22Rv1 (cell line): Measurements from ENCODE around the gene STAT5A.

ENCODE experiments used
- H3K27ac ChIP-seq: fragments of 450-650 bp; 2 replicates; pipeline ENCODE4 v1.5.1; 2017
- ZFX ChIP-seq: fragments of 450-650 bp; IDR thresholded peaks from 2 replicates; pipeline ENCODE4 v1.6.1; 2017; ENCODE audit warnings: antibody characterized with exemption, borderline replicate concordance
- TF ChIP-seq, protein P1 (sequence below): fragments of 450-650 bp; IDR thresholded peaks from 2 replicates; pipeline ENCODE4 v1.5.1; 2017; ENCODE audit warnings: mild to moderate bottlenecking

Gene STAT5A

DNA sequence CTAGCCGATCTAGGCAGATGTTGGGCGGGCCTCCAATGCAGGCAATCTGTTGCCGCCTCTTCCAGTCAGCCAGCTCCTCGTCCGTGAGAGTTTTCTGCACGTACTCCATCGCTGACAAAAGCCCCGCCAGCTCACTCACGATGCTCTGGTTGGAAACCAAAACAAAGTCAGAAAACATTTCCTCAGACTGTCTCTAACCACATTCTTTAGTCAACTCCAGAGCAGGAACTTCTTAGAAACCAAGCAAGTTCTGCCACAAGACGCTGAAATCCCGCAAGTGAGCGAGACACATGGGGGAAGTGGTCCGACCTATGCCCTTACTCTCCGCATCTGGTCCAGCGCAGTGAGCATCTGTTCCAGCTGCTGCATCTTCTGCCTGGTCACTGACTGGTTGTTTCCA, 49.1 kb downstream of the STAT5A start:
- TF ChIP-seq, protein P1, sequence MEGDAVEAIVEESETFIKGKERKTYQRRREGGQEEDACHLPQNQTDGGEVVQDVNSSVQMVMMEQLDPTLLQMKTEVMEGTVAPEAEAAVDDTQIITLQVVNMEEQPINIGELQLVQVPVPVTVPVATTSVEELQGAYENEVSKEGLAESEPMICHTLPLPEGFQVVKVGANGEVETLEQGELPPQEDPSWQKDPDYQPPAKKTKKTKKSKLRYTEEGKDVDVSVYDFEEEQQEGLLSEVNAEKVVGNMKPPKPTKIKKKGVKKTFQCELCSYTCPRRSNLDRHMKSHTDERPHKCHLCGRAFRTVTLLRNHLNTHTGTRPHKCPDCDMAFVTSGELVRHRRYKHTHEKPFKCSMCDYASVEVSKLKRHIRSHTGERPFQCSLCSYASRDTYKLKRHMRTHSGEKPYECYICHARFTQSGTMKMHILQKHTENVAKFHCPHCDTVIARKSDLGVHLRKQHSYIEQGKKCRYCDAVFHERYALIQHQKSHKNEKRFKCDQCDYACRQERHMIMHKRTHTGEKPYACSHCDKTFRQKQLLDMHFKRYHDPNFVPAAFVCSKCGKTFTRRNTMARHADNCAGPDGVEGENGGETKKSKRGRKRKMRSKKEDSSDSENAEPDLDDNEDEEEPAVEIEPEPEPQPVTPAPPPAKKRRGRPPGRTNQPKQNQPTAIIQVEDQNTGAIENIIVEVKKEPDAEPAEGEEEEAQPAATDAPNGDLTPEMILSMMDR = no peak
- no peak for TF ChIP-seq ZFX
- no peak overlapping the region for H3K27ac ChIP-seq

DNA sequence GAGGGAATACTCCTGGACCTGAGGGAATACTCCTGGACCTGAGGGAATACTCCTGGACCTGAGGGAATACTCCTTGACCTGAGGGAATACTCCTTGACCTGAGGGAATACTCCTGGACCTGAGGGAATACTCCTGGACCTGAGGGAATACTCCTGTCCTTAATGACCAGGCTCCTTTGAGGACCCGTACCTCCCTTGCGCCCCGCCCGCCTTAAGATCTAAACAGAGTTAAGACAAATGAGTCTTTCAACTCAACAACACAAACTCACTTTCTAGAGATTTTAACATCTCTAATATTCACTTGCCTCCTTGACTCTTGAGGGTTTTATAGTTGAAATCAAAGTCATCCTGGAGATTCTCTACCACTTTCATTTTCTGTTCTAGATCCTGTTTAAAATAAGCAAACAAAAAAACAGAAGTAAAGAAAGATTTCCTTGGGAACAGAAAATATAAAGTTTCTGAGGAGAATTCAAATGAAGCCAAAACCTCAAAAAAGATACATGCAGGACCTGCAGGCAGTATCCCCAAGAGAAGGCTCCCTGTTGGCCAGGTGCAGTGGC, 50.2 kb downstream of the STAT5A start:
- no peak overlapping the region for H3K27ac ChIP-seq
- no peak for TF ChIP-seq ZFX
- TF ChIP-seq, protein P1 = no peak

DNA sequence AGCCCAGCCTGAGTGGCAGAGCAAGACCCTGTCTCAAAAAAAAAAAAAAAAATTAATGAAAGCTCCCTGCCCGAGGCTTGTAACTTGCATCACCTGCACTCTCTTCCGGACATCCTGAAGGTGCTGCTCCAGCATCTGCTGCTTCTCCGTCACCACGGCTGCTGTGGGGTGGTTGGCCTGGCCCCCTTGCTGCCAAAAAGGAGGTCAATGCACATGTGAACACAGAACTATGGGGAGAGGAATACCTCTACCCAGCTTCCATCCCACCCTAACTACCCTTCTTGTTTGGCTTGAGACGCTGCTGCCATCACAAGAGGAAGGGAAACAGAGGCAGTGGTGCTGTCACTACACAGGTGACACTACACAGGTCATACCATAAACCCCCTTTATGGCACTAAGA, 50.9 kb downstream of the STAT5A start:
- no peak overlapping the region for H3K27ac ChIP-seq
- TF ChIP-seq, protein P1 = no peak
- TF ChIP-seq ZFX = no peak

DNA sequence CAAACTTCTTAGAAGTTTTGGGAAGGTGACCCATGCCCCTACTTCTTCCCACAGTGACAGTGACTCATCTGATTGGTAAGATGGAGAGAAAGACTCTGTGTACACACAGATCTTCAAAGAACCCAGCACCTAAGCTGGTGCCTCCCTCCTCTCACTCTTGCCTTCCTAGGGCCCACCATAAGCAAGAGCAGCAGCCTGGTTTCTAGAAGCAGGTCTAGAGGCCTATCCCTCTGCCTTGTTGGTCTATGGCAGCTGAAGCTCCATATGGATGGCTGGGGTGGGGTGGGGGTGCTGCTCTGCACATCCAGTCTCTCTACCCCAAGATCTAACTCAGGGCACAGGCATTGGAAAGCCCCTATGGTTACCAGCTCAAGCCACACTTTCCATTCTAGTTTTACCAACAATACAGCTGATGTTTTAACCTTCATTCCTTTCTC, 52.4 kb downstream of the STAT5A start:
- H3K27ac ChIP-seq = no peak overlapping the region
- TF ChIP-seq, protein P1 = no peak
- TF ChIP-seq ZFX = no peak

DNA sequence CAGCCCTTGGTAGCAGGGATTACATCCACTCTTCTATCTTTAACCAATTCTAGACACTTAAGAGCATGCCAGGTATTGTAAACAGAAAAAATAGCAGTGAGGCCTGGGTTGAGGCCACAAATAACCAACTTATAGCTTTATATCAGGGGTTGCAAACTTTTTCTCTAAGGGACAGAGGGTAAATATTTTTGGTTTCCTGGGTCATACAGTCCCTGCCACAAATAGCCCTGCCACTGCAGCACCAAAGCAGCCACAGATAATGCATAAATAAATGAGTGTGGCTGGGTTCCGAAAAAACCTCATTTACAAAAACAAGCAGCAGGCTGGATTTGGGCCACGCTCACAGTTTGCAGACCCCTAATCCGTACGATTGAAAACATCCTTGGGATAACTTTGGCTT, 53.3 kb downstream of the STAT5A start:
- no peak overlapping the region for H3K27ac ChIP-seq
- TF ChIP-seq ZFX = no peak
- TF ChIP-seq, protein P1 = no peak

DNA sequence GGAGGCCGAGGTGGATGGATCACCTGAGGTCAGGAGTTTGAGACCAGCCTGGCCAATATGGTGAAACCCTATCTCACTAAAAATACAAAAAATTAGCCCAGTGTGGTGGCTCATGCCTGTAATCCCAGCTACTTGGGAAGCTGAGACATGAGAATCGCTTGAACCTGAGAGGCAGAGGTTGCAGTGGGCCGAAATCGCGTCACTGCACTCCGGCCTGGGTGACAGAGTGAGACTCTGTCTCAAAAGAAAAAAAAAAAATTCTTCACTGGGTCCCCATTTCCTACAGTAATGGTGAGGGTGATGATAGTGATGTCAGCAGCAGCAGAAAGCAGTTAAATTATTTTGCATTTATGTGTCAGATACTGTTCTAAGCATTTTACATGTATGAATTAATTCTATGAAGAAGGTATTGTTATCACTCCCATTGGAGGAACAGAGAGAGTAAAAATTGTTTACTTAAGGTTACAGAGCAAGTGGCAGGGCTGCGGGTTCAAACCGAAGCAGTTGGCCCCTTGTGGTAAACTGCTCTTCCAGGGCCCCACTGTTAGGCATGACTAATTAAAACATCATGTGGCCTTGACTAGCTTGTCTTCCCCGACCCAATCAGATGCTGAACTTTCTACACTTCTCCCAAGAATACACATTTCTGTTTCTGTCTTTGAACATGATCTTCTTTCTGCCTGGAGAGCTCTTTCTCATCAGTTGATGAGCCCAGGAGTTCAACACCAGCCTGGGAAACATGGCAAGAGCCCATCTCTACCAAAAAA, 54.1 kb downstream of the STAT5A start:
- H3K27ac ChIP-seq = no peak overlapping the region
- no peak for TF ChIP-seq ZFX
- TF ChIP-seq, protein P1 = no peak

DNA sequence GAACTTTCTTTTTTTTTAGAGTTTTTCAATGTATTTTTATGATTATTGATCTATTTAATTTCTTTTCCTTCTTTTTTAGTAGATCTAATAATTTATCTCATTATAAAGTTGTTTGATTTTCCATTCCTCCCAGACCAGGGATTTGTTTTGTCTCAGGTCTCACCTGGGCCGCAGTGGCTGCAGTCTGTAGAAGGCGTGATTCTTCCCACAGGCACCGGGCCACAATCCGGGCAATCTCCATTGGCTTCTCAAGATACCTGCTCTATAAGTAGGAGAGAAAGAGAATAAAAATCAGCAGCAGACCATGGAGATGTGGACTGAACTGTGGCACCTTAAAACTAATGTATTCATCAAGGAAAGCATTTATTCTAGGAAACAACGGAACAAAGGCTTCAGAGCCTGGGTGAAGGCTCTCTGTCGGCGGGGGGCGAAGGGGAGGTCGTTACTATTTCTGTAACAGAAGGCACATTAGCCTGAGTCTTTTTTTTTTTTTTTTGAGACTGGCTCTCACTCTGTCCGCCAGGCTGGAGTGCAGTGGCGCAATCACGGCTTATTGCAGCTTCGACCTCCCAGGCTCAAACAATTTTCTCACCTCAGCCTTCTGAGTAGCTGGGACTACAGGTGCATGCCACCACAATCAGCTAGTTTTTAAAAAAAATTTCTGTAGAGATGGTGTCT, 57.2 kb downstream of the STAT5A start:
- TF ChIP-seq, protein P1 = no peak
- TF ChIP-seq ZFX = no peak
- no peak overlapping the region for H3K27ac ChIP-seq
